ENCODE measurements around the gene TSPAN9.

The TSPAN9 gene

GRCh38 chr12:3101309-3102024, 24.3 kb downstream of the TSPAN9 start:
- DNase-seq (ENCODE audit: low read depth): peak; percentile 66

- no peak for DNase-seq (ENCODE audit: low read depth)
These were observed 25.7 kb downstream of the TSPAN9 start for GRCh38 chr12:3102771-3103410.

DNA sequence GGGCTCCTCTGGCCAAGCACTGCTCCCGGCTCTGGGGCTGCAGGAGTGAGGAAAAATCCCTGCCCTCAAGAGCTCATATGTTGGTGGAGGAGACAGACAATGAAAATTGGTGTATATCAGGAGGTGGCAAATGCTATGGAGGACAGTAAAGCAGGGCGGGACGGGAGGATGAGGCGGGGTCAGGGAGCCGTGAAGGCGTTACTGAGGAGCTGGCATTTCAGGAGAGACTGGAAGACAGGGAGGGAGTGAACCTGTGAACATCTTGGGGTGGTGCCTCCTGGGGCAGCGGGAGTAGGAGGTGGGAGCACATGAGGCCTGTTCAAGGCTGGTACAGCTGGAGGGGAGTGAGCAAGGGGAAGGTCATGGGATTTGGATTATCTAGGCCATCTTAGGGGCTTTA, 26.6 kb downstream of the TSPAN9 start:
- DNase-seq (ENCODE audit: low read depth): no peak

DNA sequence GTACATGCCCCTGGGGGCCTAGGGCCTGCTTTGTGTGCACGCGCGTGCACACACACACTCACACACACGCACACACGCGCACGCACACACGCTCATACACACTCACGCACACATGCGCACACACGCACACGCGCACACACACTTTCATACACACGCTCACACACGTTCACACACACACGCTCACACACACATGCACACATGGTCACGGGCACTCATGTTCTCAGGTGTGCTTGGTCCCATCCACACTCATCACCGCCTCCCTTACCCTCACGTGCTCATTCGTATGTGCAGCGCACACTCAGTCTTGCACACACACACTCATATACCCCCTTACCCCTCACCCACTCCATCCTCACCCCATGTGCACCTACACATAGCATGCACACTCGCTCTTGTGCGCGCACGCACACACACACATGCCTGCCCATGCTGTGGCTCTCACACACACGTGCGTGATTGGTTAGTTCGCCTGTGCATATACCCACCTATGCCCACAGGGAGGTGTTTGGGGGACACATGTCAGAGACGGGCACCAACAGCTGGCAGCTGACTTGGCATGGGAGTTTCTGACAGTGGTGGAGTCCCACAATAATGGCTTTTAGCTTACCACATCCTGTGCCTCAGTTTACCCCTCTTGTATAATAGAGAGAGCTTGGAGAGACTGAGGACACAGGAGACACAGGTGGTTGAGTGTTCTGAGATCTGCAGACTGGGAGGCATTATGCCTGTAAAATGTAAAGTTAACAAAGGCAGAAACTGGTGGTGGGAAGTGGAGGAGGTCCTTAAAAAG, 28.7 kb downstream of the TSPAN9 start:
- DNase-seq (ENCODE audit: low read depth): no peak

- no peak for DNase-seq (ENCODE audit: low read depth)
These were observed 29.4 kb downstream of the TSPAN9 start for GRCh38 chr12:3106579-3106978.

- peak; percentile 81 for DNase-seq (ENCODE audit: low read depth)
These were observed 29.9 kb downstream of the TSPAN9 start for GRCh38 chr12:3107071-3107583.

- no peak for DNase-seq (ENCODE audit: low read depth)
These were observed 30.8 kb downstream of the TSPAN9 start for GRCh38 chr12:3107954-3108353.

- DNase-seq (ENCODE audit: low read depth): no peak
These were observed 33.4 kb downstream of the TSPAN9 start for GRCh38 chr12:3110578-3110977.

DNA sequence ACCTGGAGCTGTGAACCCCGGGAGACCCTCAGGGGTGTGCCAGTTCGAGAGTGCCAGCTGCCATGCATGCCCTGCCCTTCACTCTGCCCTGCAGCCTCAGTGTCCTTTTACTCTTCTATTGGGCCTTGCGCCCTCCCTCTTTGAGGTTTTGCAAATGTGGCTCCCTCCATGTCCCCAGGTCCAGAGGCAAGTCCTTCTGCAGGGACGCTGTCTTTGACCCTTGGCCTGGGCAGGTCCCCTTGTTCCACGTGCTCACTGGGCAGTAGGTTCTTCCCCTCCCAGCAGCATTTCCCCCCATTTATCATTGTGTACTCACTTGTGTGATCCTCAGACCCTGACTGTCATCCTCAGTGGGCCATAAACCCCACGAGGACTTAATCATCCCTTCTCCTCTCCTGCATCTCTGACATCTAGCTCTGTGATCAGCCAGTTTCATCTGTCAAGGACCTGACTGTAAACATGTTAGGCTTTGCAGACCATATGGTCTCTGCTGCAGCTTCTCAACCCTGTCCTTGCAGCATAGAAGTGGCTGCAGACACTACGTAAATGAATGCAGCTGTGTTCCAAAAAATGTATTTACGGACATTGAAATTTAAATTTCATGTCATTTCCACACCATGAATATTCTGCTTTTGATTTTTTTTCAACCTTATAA, 36.6 kb downstream of the TSPAN9 start:
- DNase-seq (ENCODE audit: low read depth): no peak

DNA sequence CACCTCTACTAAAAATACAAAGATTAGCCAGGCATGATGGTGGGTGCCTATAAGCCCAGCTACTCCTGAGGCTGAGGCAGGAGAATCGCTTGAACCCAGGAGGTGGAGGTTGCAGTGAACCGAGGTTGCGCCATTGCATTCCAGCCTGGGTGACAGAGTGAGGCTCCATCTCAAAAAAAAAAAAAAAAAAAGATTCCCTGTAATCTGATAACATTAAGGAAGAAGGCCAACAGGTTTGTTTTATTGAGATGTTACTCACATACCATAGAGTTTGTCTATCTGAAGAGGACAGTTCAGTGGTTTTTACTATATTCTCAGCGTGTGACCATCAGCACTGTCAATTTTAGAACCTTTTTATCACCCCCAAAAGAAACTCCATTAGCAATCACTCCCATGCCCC, 37.5 kb downstream of the TSPAN9 start:
- peak; percentile 37 for DNase-seq (ENCODE audit: low read depth)

- no peak for DNase-seq (ENCODE audit: low read depth)
These were observed 37.9 kb downstream of the TSPAN9 start for GRCh38 chr12:3115078-3115477.

DNA sequence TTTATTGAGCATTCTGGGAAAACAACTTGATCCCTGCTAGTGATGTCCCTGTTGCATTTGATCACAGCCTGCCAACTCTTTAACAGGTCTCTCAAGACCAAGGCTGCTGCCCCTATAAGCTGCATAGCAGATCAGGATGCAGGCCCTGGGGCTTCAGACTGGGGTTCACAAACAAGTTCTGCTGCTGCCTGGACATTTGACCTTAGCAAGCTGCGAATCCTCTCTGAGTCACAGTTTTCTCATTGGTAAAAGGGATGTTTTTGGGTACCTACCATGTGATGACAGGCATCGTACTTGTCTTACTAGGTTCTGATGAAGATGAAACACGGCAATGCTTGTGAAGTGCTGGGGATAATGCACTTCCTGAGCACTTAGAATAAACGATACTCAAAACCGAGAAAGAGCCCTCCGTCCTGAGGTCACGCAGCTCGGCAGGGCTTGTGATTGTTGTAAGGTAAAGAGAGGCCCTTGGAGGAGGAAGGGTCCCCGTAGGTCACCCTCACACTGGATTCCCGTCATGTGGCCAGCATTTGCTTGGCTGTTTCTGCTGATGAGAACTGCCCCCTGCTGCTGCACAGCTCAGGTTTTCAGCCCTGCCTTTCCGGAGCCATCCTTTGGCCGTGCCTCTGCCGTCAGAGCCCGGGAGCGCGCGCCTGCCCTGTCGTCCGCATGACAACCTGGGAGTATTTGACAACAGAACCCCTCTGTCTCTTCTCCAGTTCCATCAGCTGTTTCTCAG, 39.1 kb downstream of the TSPAN9 start:
- peak; percentile 39 for DNase-seq (ENCODE audit: low read depth)

GRCh38 chr12:3117144-3117581, 40.0 kb downstream of the TSPAN9 start:
- peak; percentile 93 for DNase-seq (ENCODE audit: low read depth)

GRCh38 chr12:3117591-3118015, 40.4 kb downstream of the TSPAN9 start:
- peak; percentile 95 for DNase-seq (ENCODE audit: low read depth)

DNA sequence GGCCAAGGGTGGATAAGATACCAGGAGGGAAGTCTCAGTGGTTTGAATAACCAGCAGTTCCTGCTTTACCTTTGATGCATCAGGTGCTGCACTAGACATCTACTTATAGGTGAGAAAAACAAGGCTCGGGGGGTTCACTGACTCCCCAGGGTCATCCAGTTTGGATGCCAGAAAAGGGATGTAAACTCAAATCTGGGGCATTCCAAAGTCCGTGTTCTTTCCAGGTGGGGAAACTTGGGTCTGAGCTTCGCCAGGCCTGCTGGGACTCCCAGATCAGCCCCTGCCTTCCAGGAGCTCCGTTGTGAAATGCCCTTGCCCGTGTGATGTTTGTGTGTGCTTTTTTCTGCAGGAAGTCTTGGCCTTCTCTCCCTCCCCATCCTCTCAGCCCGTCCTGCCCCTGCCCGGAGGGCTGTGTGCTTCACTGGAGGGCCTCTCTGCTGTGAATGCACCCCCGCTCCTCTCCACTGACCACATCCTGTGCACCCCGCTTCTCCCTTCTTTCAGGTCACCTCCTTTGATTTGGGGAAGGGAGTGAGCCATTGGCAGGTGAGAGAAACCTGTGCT, 42.1 kb downstream of the TSPAN9 start:
- peak; percentile 33 for DNase-seq (ENCODE audit: low read depth)

GRCh38 chr12:3119756-3120601, 42.8 kb downstream of the TSPAN9 start:
- peak; percentile 90 for DNase-seq (ENCODE audit: low read depth)

DNA sequence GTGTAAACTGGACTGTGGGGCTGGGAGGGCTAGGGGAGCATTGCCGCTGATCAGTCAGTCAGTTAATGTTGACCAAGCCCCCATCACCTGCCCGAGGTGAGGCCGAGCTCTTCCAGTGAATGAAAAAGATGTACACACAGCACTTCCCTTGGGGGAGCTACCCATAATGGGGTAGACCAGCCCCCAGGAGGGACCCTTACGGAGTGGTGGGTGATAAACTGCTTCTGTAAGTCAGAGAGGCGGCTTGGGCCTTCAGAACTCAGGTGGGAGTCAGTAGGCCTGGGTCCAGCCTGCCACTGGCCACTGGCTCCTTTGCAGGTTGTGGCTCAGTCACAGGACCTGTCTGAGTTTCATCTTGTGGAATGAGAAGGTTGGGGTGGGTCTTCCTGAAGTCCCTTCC, 43.5 kb downstream of the TSPAN9 start:
- DNase-seq (ENCODE audit: low read depth): no peak

- DNase-seq (ENCODE audit: low read depth): peak; percentile 90
These were observed 45.9 kb downstream of the TSPAN9 start for GRCh38 chr12:3122841-3123678.

GRCh38 chr12:3123729-3124128, 46.5 kb downstream of the TSPAN9 start:
- peak; percentile 55 for DNase-seq (ENCODE audit: low read depth)
